Activated CD4-positive, alpha-beta memory T cell treated with anti-CD3 and anti-CD28 coated beads, Interleukin-2, amount 10 ng/mL, durations not matched to agents 7 days and 5 days (primary cell): ENCODE data around the gene AGBL1. TPM values are rescaled to one million over a fixed set of nuclear protein-coding genes. Genes with fewer than 3 reads are reported as not detected.

Experiments
- CTCF ChIA-PET: fragments of 350-600 bp; sonication (Branson Sonifier 250); formaldehyde crosslinking; loops from one replicate; lab custom pipeline; 2021; ENCODE audit warnings: antibody characterized with exemption, inconsistent platforms; lab: Charles Lee
- POLR2A ChIA-PET: fragments of 350-600 bp; sonication (Branson Sonifier 250); formaldehyde crosslinking; loops from one replicate; lab custom pipeline; 2021; ENCODE audit warnings: antibody characterized with exemption; lab: Charles Lee
- DNase-seq: peaks from one replicate; pipeline ENCODE4 v3.0.0-alpha.2; 2020
- H3K27ac Mint-ChIP-seq: one replicate; pipeline ENCODE4 v1.8.0; 2021; ENCODE audit warnings: mild to moderate bottlenecking, mixed read lengths
- H3K27me3 Mint-ChIP-seq: one replicate; pipeline ENCODE4 v1.8.0; 2021; ENCODE audit warnings: mixed read lengths
- H3K36me3 Mint-ChIP-seq: one replicate; pipeline ENCODE4 v1.8.0; 2021; ENCODE audit warnings: low read depth, mixed read lengths
- H3K4me1 Mint-ChIP-seq: one replicate; pipeline ENCODE4 v1.8.0; 2021; ENCODE audit warnings: mixed read lengths
- H3K4me3 Mint-ChIP-seq: one replicate; pipeline ENCODE4 v1.8.0; 2021; ENCODE audit warnings: mild to moderate bottlenecking, mixed read lengths
- H3K9me3 Mint-ChIP-seq: one replicate; pipeline ENCODE4 v1.8.0; 2021; ENCODE audit warnings: mixed read lengths
- total RNA-seq, 2 experiments: library from RNA; stranded (reverse); gene quantifications; one replicate each; pipeline ENCODE4 v1.2.3, GENCODE V29; 2021

AGBL1 gene
- total RNA-seq, 2 experiments from 2014 or later, result not detected

GRCh38 chr15:86063356-86064095 is 16.1 kb upstream of the AGBL1 start:
- Mint-ChIP-seq H3K9me3 (no peaks in the 10 kb centered on the region), H3K4me3 (no peak overlapping the region), H3K27me3 (no peaks in the 10 kb centered on the region), H3K36me3 (no peaks in the 10 kb centered on the region), H3K27ac (no peak overlapping the region), H3K4me1 (no peaks in the 10 kb centered on the region)
- DNase-seq, result no peak
- ChIA-PET POLR2A (no interaction called here), CTCF (no interaction called here)

GRCh38 chr15:86064326-86064725 is 15.3 kb upstream of the AGBL1 start:
- DNase-seq, result no peak
- ChIA-PET CTCF (no interaction called here), POLR2A (no interaction called here)
- Mint-ChIP-seq H3K4me3 (no peak overlapping the region), H3K36me3 (no peaks in the 10 kb centered on the region), H3K9me3 (no peaks in the 10 kb centered on the region), H3K4me1 (no peaks in the 10 kb centered on the region), H3K27me3 (no peaks in the 10 kb centered on the region), H3K27ac (no peak overlapping the region)

GRCh38 chr15:86066174-86066834 is 13.4 kb upstream of the AGBL1 start:
- no peaks in the 10 kb centered on the region for H3K4me1 Mint-ChIP-seq
- POLR2A ChIA-PET, result no interaction called here
- no peak for DNase-seq

GRCh38 chr15:86073281-86073680 is 6.4 kb upstream of the AGBL1 start:
- Mint-ChIP-seq H3K9me3 (no peaks in the 10 kb centered on the region), H3K4me1 (no peaks in the 10 kb centered on the region), H3K4me3 (no peak overlapping the region), H3K27ac (no peak overlapping the region), H3K27me3 (no peaks in the 10 kb centered on the region), H3K36me3 (no peaks in the 10 kb centered on the region)
- no peak for DNase-seq
- ChIA-PET POLR2A (no interaction called here), CTCF (no interaction called here)

More at GRCh38 chr15:86066174-86066834, 13.4 kb upstream of the AGBL1 start:
- Mint-ChIP-seq H3K36me3 (no peaks in the 10 kb centered on the region), H3K9me3 (no peaks in the 10 kb centered on the region), H3K4me3 (no peak overlapping the region), H3K27ac (no peak overlapping the region), H3K27me3 (no peaks in the 10 kb centered on the region)
- CTCF ChIA-PET, result no interaction called here

GRCh38 chr15:86076468-86076867 is 3.2 kb upstream of the AGBL1 start:
- Mint-ChIP-seq H3K36me3 (no peaks in the 10 kb centered on the region), H3K27me3 (no peaks in the 10 kb centered on the region), H3K27ac (no peak overlapping the region), H3K4me3 (no peak overlapping the region), H3K4me1 (no peaks in the 10 kb centered on the region), H3K9me3 (no peaks in the 10 kb centered on the region)
- ChIA-PET CTCF (no interaction called here), POLR2A (no interaction called here)
- DNase-seq, result no peak

GRCh38 chr15:86077070-86077469 is 2.6 kb upstream of the AGBL1 start:
- no peak for DNase-seq
- Mint-ChIP-seq H3K9me3 (no peaks in the 10 kb centered on the region), H3K4me3 (no peak overlapping the region), H3K27me3 (no peaks in the 10 kb centered on the region), H3K4me1 (no peaks in the 10 kb centered on the region), H3K36me3 (no peaks in the 10 kb centered on the region), H3K27ac (no peak overlapping the region)
- ChIA-PET POLR2A (no interaction called here), CTCF (no interaction called here)

- ChIA-PET POLR2A (no interaction called here), CTCF (no interaction called here)
- Mint-ChIP-seq H3K27ac (no peak overlapping the region), H3K4me1 (no peaks in the 10 kb centered on the region), H3K36me3 (no peaks in the 10 kb centered on the region), H3K4me3 (no peak overlapping the region), H3K27me3 (peaks cover 3% of the 10 kb centered on the region), H3K9me3 (no peaks in the 10 kb centered on the region)
- no peak for DNase-seq
Measured at GRCh38 chr15:86080302-86080701, 631 bp downstream of the AGBL1 start.

GRCh38 chr15:86082619-86083380 is 3.1 kb downstream of the AGBL1 start:
- no peaks in the 10 kb centered on the region for H3K4me1 Mint-ChIP-seq
- DNase-seq, result no peak
- H3K36me3 Mint-ChIP-seq, result no peaks in the 10 kb centered on the region
- no peak overlapping the region for H3K27ac Mint-ChIP-seq
- peaks cover 3% of the 10 kb centered on the region for H3K27me3 Mint-ChIP-seq
- H3K4me3 Mint-ChIP-seq, result no peak overlapping the region
- no peaks in the 10 kb centered on the region for H3K9me3 Mint-ChIP-seq
- ChIA-PET POLR2A (no interaction called here), CTCF (interaction anchor here (1.1 kb wide), 1 partner anchor 9 kb away, joined by 3 read pairs; no protein-coding TSS in a partner anchor)

GRCh38 chr15:86087808-86088207 is 8.1 kb downstream of the AGBL1 start:
- peaks cover 4% of the 10 kb centered on the region for H3K27me3 Mint-ChIP-seq
- no peak overlapping the region for H3K27ac Mint-ChIP-seq
- DNase-seq, result no peak
- H3K4me3 Mint-ChIP-seq, result no peak overlapping the region
- CTCF ChIA-PET, result no interaction called here
- POLR2A ChIA-PET, result no interaction called here
- no peaks in the 10 kb centered on the region for H3K9me3 Mint-ChIP-seq
- no peaks in the 10 kb centered on the region for H3K4me1 Mint-ChIP-seq
- H3K36me3 Mint-ChIP-seq, result no peaks in the 10 kb centered on the region

GRCh38 chr15:86089422-86089821 is 9.8 kb downstream of the AGBL1 start:
- ChIA-PET CTCF (no interaction called here), POLR2A (no interaction called here)
- H3K36me3 Mint-ChIP-seq, result no peaks in the 10 kb centered on the region
- no peaks in the 10 kb centered on the region for H3K4me1 Mint-ChIP-seq
- no peak for DNase-seq
- H3K4me3 Mint-ChIP-seq, result no peak overlapping the region
- no peaks in the 10 kb centered on the region for H3K9me3 Mint-ChIP-seq
- no peak overlapping the region for H3K27ac Mint-ChIP-seq
- peaks cover 3% of the 10 kb centered on the region for H3K27me3 Mint-ChIP-seq

GRCh38 chr15:86101818-86102217 is 22.1 kb downstream of the AGBL1 start:
- H3K9me3 Mint-ChIP-seq, result no peaks in the 10 kb centered on the region
- CTCF ChIA-PET, result no interaction called here

GRCh38 chr15:86103825-86104224 is 24.2 kb downstream of the AGBL1 start:
- H3K9me3 Mint-ChIP-seq, result no peaks in the 10 kb centered on the region
- H3K4me3 Mint-ChIP-seq, result no peak overlapping the region
- ChIA-PET POLR2A (no interaction called here), CTCF (no interaction called here)
- no peaks in the 10 kb centered on the region for H3K36me3 Mint-ChIP-seq
- H3K27me3 Mint-ChIP-seq, result peaks cover 10% of the 10 kb centered on the region
- no peak for DNase-seq
- peaks cover 2% of the 10 kb centered on the region for H3K4me1 Mint-ChIP-seq
- no peak overlapping the region for H3K27ac Mint-ChIP-seq

More at GRCh38 chr15:86101818-86102217, 22.1 kb downstream of the AGBL1 start:
- POLR2A ChIA-PET, result no interaction called here
- H3K4me1 Mint-ChIP-seq, result peaks cover 2% of the 10 kb centered on the region
- DNase-seq, result no peak
- H3K36me3 Mint-ChIP-seq, result no peaks in the 10 kb centered on the region
- H3K4me3 Mint-ChIP-seq, result no peak overlapping the region
- H3K27ac Mint-ChIP-seq, result no peak overlapping the region
- peaks cover 15% of the 10 kb centered on the region for H3K27me3 Mint-ChIP-seq

GRCh38 chr15:86106306-86106705 is 26.6 kb downstream of the AGBL1 start:
- H3K4me3 Mint-ChIP-seq, result no peak overlapping the region
- no peaks in the 10 kb centered on the region for H3K36me3 Mint-ChIP-seq
- peaks cover 2% of the 10 kb centered on the region for H3K4me1 Mint-ChIP-seq
- no peak for DNase-seq
- POLR2A ChIA-PET, result no interaction called here
- peaks cover 5% of the 10 kb centered on the region for H3K27me3 Mint-ChIP-seq
- CTCF ChIA-PET, result no interaction called here
- H3K27ac Mint-ChIP-seq, result no peak overlapping the region
- H3K9me3 Mint-ChIP-seq, result no peaks in the 10 kb centered on the region
